Peyer's patch (tissue), 4 donors: Measurements from ENCODE around the gene ATP11A. TPM values are rescaled to one million over a fixed set of nuclear protein-coding genes. Genes with fewer than 3 reads are reported as not detected.
"Not testable (repeated sequence)": the region's sequence is repeated elsewhere in the genome, so short reads cannot be mapped to it uniquely, and the experiment has no call there.

Experiments
- DNase-seq, 3 donors: peaks; one replicate each; pipeline ENCODE4 v3.0.0-alpha.2; 2017 to 2019
- H3K27ac ChIP-seq, 4 donors: fragments of 200-600 bp; sonication (generic); one replicate each; pipeline ENCODE4 v1.5.1; 2016 to 2019
- H3K27me3 ChIP-seq, 2 donors: fragments of 200-600 bp; sonication (generic); one replicate each; pipeline ENCODE4 v1.5.1; 2019
- H3K36me3 ChIP-seq, 3 donors: fragments of 200-600 bp; sonication (generic); one replicate each; pipeline ENCODE4 v1.5.1; 2016 to 2019
- H3K4me1 ChIP-seq, 4 donors: fragments of 200-600 bp; sonication (generic); one replicate each; pipeline ENCODE4 v1.5.1; 2016 to 2019
- H3K4me3 ChIP-seq, 4 donors: fragments of 200-600 bp; sonication (generic); 1 replicate in 3 of 4; 2 replicates in 1 of 4; pipeline ENCODE4 v1.5.1; 2016 to 2019; ENCODE audit warnings: mild to moderate bottlenecking in 1 of 4
- H3K9me3 ChIP-seq, 4 donors: fragments of 200-600 bp; sonication (generic); one replicate each; pipeline ENCODE4 v1.5.1; 2016 to 2019; ENCODE audit warnings: mild to moderate bottlenecking in 1 of 4
- CTCF ChIP-seq, 6 experiments: fragments of 450-650 bp in 4 of 6; fragments of 200-600 bp in 2 of 6; sonication (generic) in 1 of 6; IDR thresholded peaks; one replicate each; pipeline ENCODE4 v1.5.1; 2017 to 2019; ENCODE audit warnings: antibody characterized with exemption in 6 of 6, mild to moderate bottlenecking in 3 of 6, moderate library complexity in 1 of 6
- POLR2A ChIP-seq, 2 donors: fragments of 450-650 bp; IDR thresholded peaks; one replicate each; pipeline ENCODE4 v1.5.1; 2017; ENCODE audit warnings: antibody characterized with exemption in 2 of 2, mild to moderate bottlenecking in 2 of 2, moderate library complexity in 2 of 2
- total RNA-seq, 4 donors: library from RNA; depleted of rRNA; stranded (reverse); fragments of >200 nt; gene quantifications; one replicate each; pipeline ENCODE4 v1.1.0, GENCODE V29; 2016

The ATP11A gene
- total RNA-seq, 4 donors from 2014 or later, result 33.1 to 64.2 (median 53.7) TPM

GRCh38 chr13:112837371-112838037 is 147.7 kb downstream of the ATP11A start:
- no peaks in the 10 kb centered on the region for H3K4me1 ChIP-seq
- no peaks in the 10 kb centered on the region for H3K9me3 ChIP-seq
- no peak for TF ChIP-seq POLR2A (IDR thresholded peaks at IDR 0.05)
- TF ChIP-seq CTCF (IDR thresholded peaks at IDR 0.05), result no peak
- H3K4me3 ChIP-seq, result no peak overlapping the region
- no peaks in the 10 kb centered on the region for H3K27me3 ChIP-seq
- H3K36me3 ChIP-seq, result peaks cover 0 to 57% (median 0%) of the 10 kb centered on the region in 3 donors
- peak in 2 of 3 donors; percentile 23 to 26 for DNase-seq
- no peak overlapping the region for H3K27ac ChIP-seq

GRCh38 chr13:112838038-112838841 is 148.4 kb downstream of the ATP11A start:
- Histone ChIP-seq H3K27ac (no peak overlapping the region), H3K36me3 (peaks cover 0 to 50% (median 0%) of the 10 kb centered on the region in 3 donors), H3K9me3 (no peaks in the 10 kb centered on the region), H3K27me3 (no peaks in the 10 kb centered on the region), H3K4me1 (no peaks in the 10 kb centered on the region), H3K4me3 (no peak overlapping the region)
- no peak for TF ChIP-seq POLR2A (IDR thresholded peaks at IDR 0.05)
- no peak for TF ChIP-seq CTCF (IDR thresholded peaks at IDR 0.05)
- peak in 2 of 3 donors; percentile 29 to 39 for DNase-seq

GRCh38 chr13:112838842-112839117 is 148.9 kb downstream of the ATP11A start:
- Histone ChIP-seq H3K27ac (no peak overlapping the region), H3K4me3 (no peak overlapping the region), H3K36me3 (peaks cover 0 to 45% (median 0%) of the 10 kb centered on the region in 3 donors), H3K9me3 (no peaks in the 10 kb centered on the region), H3K27me3 (no peaks in the 10 kb centered on the region), H3K4me1 (no peaks in the 10 kb centered on the region)
- peak in 1 of 3 donors; percentile 24 for DNase-seq
- no peak for TF ChIP-seq CTCF (IDR thresholded peaks at IDR 0.05)
- no peak for TF ChIP-seq POLR2A (IDR thresholded peaks at IDR 0.05)

GRCh38 chr13:112839356-112840105 is 149.7 kb downstream of the ATP11A start:
- no peak for TF ChIP-seq CTCF (IDR thresholded peaks at IDR 0.05)
- TF ChIP-seq POLR2A (IDR thresholded peaks at IDR 0.05), result no peak
- peak in 1 of 3 donors; percentile 22 for DNase-seq

GRCh38 chr13:112840472-112841302 is 150.8 kb downstream of the ATP11A start:
- DNase-seq, result peak in 2 of 3 donors; percentile 28 to 40
- H3K27ac ChIP-seq, result no peak overlapping the region
- H3K4me3 ChIP-seq, result no peak overlapping the region
- H3K4me1 ChIP-seq, result no peaks in the 10 kb centered on the region
- TF ChIP-seq CTCF (IDR thresholded peaks at IDR 0.05) (no peak), POLR2A (IDR thresholded peaks at IDR 0.05) (no peak)
- no peaks in the 10 kb centered on the region for H3K9me3 ChIP-seq
- peaks cover 0 to 27% (median 0%) of the 10 kb centered on the region in 3 donors for H3K36me3 ChIP-seq
- H3K27me3 ChIP-seq, result no peaks in the 10 kb centered on the region

More at GRCh38 chr13:112839356-112840105, 149.7 kb downstream of the ATP11A start:
- no peaks in the 10 kb centered on the region for H3K4me1 ChIP-seq
- no peak overlapping the region for H3K27ac ChIP-seq
- no peaks in the 10 kb centered on the region for H3K9me3 ChIP-seq
- no peak overlapping the region for H3K4me3 ChIP-seq
- H3K27me3 ChIP-seq, result no peaks in the 10 kb centered on the region
- peaks cover 0 to 38% (median 0%) of the 10 kb centered on the region in 3 donors for H3K36me3 ChIP-seq

- not testable (repeated sequence) for H3K27me3 ChIP-seq, H3K4me1 ChIP-seq, H3K4me3 ChIP-seq, H3K9me3 ChIP-seq, H3K27ac ChIP-seq
- H3K36me3 ChIP-seq, result peaks cover 0 to 27% (median 0%) of the 10 kb centered on the region in 3 donors
- peak in 1 of 3 donors; percentile 40 for DNase-seq
These were observed 151.6 kb downstream of the ATP11A start for GRCh38 chr13:112841303-112842015.
